Activated naive CD4-positive, alpha-beta T cell treated with anti-CD3 and anti-CD28 coated beads, Interleukin-2, amount 10 ng/mL, durations not matched to agents 7 days and 5 days (primary cell): ENCODE measurements around the gene GPR160.
A peak's percentile ranks its signal among the peaks of the same experiment; 100 is the strongest.

Experiments used
- CTCF ChIA-PET: fragments of 350-600 bp; sonication (Branson Sonifier 250); formaldehyde crosslinking; loops from one replicate; lab custom pipeline; 2021; ENCODE audit warnings: antibody characterized with exemption; lab: Charles Lee
- DNase-seq: peaks from one replicate; pipeline ENCODE4 v3.0.0-alpha.2; 2020
- H3K27ac Mint-ChIP-seq: one replicate; pipeline ENCODE4 v1.8.0; 2021; ENCODE audit warnings: mild to moderate bottlenecking, moderate library complexity, mixed read lengths
- H3K27me3 Mint-ChIP-seq: one replicate; pipeline ENCODE4 v1.8.0; 2021; ENCODE audit warnings: mild to moderate bottlenecking, mixed read lengths
- H3K36me3 Mint-ChIP-seq: one replicate; pipeline ENCODE4 v1.8.0; 2021; ENCODE audit warnings: mixed read lengths
- H3K4me1 Mint-ChIP-seq: one replicate; pipeline ENCODE4 v1.8.0; 2021; ENCODE audit warnings: mixed read lengths
- H3K4me3 Mint-ChIP-seq: one replicate; pipeline ENCODE4 v1.8.0; 2021; ENCODE audit warnings: mild to moderate bottlenecking, moderate library complexity, mixed read lengths
- H3K9me3 Mint-ChIP-seq: one replicate; pipeline ENCODE4 v1.8.0; 2021; ENCODE audit warnings: mixed read lengths

Gene GPR160, protein sequence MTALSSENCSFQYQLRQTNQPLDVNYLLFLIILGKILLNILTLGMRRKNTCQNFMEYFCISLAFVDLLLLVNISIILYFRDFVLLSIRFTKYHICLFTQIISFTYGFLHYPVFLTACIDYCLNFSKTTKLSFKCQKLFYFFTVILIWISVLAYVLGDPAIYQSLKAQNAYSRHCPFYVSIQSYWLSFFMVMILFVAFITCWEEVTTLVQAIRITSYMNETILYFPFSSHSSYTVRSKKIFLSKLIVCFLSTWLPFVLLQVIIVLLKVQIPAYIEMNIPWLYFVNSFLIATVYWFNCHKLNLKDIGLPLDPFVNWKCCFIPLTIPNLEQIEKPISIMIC

DNA sequence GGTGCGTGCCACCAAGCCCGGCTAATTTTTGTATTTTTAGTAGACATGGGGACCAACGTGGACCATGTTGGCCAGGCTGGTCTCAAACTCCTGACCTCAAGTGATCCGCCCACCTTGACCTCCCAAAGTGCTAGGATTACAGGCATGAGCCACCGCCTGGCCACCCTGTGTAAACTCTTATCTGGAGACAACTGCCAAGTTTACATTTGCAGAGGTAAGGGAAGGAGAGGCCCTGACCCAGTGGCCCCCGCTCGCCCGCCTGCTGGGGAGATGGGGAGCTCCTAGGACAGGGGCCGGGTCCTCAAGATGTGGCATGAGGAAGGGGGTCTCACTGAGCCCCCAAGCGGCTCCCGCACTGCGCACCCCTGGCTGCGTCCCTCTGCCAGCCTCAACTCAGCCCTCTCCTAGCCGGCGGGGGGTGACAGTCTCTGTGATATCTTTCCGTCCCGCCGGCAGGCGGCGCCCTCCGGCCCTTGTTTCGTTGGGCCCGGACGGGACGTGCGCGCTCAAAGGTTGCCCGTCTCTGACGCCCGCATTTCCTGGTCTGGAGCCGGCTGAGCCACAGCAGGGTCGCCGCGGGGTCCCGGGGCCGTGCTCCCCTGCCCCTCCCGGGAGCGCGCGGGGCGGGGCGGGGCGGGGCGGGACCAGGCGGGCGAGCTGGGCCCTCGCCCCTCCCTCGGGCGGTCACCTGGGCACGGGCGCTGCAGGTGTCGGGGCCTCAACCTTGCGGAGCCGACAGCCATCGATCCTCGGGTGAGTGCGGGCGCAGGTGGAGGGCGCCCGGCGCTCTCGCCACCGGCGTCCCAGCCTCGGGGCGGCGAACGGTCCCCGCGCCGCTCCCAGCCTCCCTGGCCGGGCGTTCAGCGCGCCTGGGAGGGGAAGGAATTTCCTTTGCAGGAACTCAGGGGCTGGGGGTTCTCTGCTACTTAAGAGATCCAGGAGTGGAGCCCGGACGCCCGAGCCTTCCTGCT lies at the start of gene GPR160:
GPR160 (plus strand) TSS at position 533 of the 971 bp plus-strand sequence. CDS start 45,978 bp downstream, outside the sequence.
- H3K36me3 Mint-ChIP-seq: peaks cover 17% of the 10 kb centered on the region
- H3K4me3 Mint-ChIP-seq: peak within 1 kb of the TSS; percentile 86
- H3K27me3 Mint-ChIP-seq: peaks cover 4% of the 10 kb centered on the region
- peak within 1 kb of the TSS; percentile 62 for H3K27ac Mint-ChIP-seq
- peak; percentile 88 for DNase-seq
- peaks cover 49% of the 10 kb centered on the region for H3K4me1 Mint-ChIP-seq
- H3K9me3 Mint-ChIP-seq: peaks cover 9% of the 10 kb centered on the region
- CTCF ChIA-PET: interaction anchor here (0.6 to 1.3 kb wide), 6 partner anchors 8 to 376 kb away, joined by 3 to 9 read pairs (median 4); partner anchors contain the start of gene SEC62

DNA sequence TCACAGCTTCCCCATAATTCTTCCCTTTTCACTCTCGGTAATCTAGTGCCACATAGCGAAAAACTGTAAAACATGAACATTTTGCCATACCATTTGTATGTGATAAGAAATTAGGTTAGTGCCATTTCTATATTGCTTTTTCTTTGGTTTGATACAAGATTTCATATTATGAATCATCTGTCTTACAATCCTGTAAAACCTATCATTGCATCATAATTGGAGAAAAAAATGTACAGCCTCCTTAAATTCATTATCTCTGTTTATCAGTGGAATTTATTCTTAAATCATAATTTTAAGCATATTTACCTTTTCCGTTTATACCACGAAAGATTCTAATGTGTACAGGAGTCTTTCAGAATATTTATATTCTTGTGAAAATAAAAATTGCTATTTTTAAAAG lies 47.4 kb upstream of the GPR160 start:
- H3K36me3 Mint-ChIP-seq: peaks cover 30% of the 10 kb centered on the region
- H3K4me1 Mint-ChIP-seq: no peaks in the 10 kb centered on the region
- no peaks in the 10 kb centered on the region for H3K27me3 Mint-ChIP-seq
- CTCF ChIA-PET: no interaction called here
- H3K27ac Mint-ChIP-seq: no peak overlapping the region
- no peaks in the 10 kb centered on the region for H3K9me3 Mint-ChIP-seq
- no peak overlapping the region for H3K4me3 Mint-ChIP-seq
- no peak for DNase-seq

DNA sequence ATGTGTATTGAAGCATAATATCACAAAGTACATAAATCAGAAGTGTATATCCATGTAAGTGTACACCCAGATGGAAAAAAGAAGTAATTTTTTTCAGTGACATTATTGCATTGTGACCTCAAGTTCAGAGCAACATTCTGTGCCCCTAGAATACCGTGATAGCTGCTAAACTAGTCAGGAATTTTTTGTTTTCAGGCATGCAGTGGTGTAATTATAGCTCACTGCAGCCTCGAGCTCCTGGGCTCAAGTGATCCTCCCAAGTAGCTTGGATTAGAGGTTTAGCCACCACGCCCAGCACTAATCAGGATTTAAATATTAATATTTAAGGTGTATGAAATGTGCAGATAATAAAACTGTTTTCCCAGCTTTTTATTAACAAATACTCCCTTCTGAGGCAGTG lies 45.6 kb upstream of the GPR160 start:
- Mint-ChIP-seq H3K4me1 (no peaks in the 10 kb centered on the region), H3K36me3 (peaks cover 32% of the 10 kb centered on the region), H3K27ac (no peak overlapping the region), H3K4me3 (no peak overlapping the region), H3K9me3 (no peaks in the 10 kb centered on the region), H3K27me3 (no peaks in the 10 kb centered on the region)
- CTCF ChIA-PET: interaction anchor here (0.5 kb wide), 1 partner anchor 508 kb away, joined by 4 read pairs; no protein-coding TSS in a partner anchor
- no peak for DNase-seq

DNA sequence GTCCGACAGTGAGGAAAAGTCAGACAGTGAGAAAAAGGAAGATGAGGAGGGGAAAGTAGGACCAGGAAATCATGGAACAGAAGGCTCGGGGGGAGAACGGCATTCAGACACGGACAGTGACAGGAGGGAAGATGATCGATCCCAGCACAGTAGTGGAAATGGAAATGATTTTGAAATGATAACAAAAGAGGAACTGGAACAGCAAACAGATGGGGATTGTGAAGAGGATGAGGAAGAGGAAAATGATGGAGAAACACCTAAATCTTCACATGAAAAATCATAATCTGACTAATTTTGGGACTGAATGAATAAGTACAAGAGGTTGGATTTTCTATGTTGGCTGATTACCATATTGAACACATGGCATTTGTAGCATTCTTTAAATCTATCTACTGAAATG lies 45.0 kb upstream of the GPR160 start:
- H3K27ac Mint-ChIP-seq: no peak overlapping the region
- CTCF ChIA-PET: interaction anchor here (0.5 kb wide), 1 partner anchor 507 kb away, joined by 4 read pairs; no protein-coding TSS in a partner anchor

DNA sequence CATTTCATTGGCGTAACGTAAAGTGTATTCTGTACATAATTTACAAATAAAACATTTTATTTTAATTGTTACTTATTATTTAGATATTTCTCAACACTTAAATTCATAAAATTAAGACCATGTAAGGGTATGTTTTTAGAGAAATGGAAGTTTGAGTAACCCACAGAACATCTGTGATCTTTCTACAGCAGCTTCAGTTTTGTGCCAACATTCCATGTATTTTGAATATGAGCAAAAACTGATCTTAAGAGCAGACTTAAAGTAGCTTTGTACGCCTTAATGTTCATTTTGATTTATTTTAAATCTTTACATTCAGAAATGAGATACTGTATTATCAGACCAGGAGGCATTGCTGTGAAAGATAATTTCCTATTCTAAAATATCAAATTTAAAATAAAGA lies 44.0 kb upstream of the GPR160 start:
- peaks cover 4% of the 10 kb centered on the region for H3K4me1 Mint-ChIP-seq
- CTCF ChIA-PET: no interaction called here
- no peaks in the 10 kb centered on the region for H3K27me3 Mint-ChIP-seq
- H3K9me3 Mint-ChIP-seq: no peaks in the 10 kb centered on the region
- H3K27ac Mint-ChIP-seq: no peak overlapping the region
- no peak overlapping the region for H3K4me3 Mint-ChIP-seq
- peaks cover 31% of the 10 kb centered on the region for H3K36me3 Mint-ChIP-seq
- DNase-seq: no peak

More for the DNA sequence above, 45.0 kb upstream of the GPR160 start:
- H3K4me3 Mint-ChIP-seq: no peak overlapping the region
- no peaks in the 10 kb centered on the region for H3K9me3 Mint-ChIP-seq
- no peaks in the 10 kb centered on the region for H3K27me3 Mint-ChIP-seq
- DNase-seq: no peak
- no peaks in the 10 kb centered on the region for H3K4me1 Mint-ChIP-seq
- peaks cover 32% of the 10 kb centered on the region for H3K36me3 Mint-ChIP-seq

DNA sequence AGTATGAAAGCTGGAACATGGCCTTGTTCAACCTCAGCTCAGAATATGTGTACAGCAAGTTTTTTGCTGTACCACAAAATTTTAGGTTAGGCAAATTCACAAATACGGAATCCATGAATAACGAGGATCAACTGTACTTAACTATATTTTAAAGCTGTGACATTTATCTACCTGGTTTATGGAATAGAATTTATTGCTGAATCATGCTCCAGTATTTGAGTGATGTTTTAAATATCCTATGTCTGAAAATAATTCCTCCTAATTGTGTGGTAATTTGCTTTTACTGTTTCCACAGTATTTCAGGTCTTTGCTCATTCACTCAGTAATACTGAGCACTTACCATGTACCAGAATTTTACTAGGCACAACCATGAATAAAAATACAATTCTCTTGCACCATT lies 41.7 kb upstream of the GPR160 start:
- H3K4me1 Mint-ChIP-seq: peaks cover 11% of the 10 kb centered on the region
- CTCF ChIA-PET: interaction anchor here (1.1 kb wide), 1 partner anchor 8 kb away, joined by 3 read pairs; no protein-coding TSS in a partner anchor
- no peak overlapping the region for H3K27ac Mint-ChIP-seq
- no peak overlapping the region for H3K4me3 Mint-ChIP-seq
- no peak for DNase-seq
- no peaks in the 10 kb centered on the region for H3K27me3 Mint-ChIP-seq
- H3K9me3 Mint-ChIP-seq: no peaks in the 10 kb centered on the region
- H3K36me3 Mint-ChIP-seq: peaks cover 37% of the 10 kb centered on the region

DNA sequence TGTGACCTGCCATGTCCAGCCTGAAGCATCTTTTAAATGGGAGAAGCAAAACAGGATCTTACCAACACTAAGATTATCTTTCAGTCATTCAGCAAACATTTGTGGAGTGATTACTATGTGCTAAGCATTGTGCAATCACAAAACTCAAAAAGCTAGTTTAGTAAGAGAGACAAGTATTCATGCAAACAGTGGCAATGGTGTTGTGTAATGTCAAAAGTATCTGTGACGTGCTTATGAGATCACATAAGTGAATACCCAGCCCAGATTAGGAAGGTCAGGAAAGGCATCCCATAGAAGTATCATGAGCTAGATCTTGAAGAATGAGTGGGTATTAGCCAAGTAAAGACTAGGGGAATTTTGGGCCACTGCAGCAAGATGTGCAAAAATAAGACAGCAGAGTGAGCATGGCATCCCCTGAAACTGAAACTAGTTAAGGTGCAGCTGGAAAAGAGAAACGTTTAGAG lies 39.1 kb upstream of the GPR160 start:
- H3K27me3 Mint-ChIP-seq: no peaks in the 10 kb centered on the region
- H3K4me3 Mint-ChIP-seq: no peak overlapping the region
- peaks cover 30% of the 10 kb centered on the region for H3K4me1 Mint-ChIP-seq
- no peak overlapping the region for H3K27ac Mint-ChIP-seq
- no peaks in the 10 kb centered on the region for H3K9me3 Mint-ChIP-seq
- DNase-seq: no peak
- CTCF ChIA-PET: interaction anchor here (1.2 kb wide), 1 partner anchor 31 kb away, joined by 4 read pairs; the partner anchor contains the start of gene SEC62
- H3K36me3 Mint-ChIP-seq: peaks cover 28% of the 10 kb centered on the region

DNA sequence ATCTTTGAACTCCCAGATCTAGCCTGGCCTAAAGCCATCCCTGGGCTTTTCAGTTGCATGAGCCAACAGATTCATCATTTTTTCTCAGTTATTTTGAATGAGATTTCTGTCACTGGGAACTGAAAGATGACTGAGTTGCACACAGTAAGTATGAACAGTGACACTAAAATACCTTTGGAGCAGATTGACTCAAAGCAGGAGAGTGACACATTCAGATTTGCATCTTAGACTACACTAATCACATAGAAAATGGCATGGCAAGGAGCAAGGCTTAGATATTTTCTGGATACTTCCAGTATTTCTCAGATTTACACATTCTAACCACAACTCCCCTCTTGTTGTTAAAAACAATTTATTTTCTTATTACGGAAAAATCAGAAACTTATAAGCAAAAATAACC lies 38.4 kb upstream of the GPR160 start:
- Mint-ChIP-seq H3K4me3 (no peak overlapping the region), H3K36me3 (peaks cover 28% of the 10 kb centered on the region), H3K27ac (no peak overlapping the region), H3K4me1 (peaks cover 37% of the 10 kb centered on the region), H3K27me3 (no peaks in the 10 kb centered on the region), H3K9me3 (no peaks in the 10 kb centered on the region)
- CTCF ChIA-PET: interaction anchor here (1.2 kb wide), 1 partner anchor 32 kb away, joined by 4 read pairs; the partner anchor contains the start of gene SEC62
- DNase-seq: no peak

DNA sequence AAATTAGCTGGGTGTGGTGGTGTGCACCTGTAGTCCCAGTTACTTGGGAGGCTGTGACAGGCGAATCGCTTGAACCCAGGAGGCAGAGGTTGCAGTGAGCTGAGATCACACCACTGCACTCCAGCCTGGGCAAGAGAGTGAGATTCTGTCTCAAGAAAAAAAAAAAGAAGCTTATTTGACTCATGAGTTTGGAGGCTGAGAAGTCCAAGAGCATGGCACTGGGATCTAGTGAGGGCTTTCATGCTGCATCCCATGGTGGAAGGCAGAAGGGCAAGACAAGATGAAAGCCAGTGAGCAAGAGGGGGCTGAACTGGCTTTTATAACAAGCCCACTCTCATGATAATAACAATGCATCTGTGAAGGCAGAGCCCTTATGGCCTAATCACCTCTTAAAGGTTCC lies 37.7 kb upstream of the GPR160 start:
- Mint-ChIP-seq H3K27ac (no peak overlapping the region), H3K9me3 (no peaks in the 10 kb centered on the region), H3K4me3 (no peak overlapping the region), H3K36me3 (peaks cover 24% of the 10 kb centered on the region), H3K4me1 (peaks cover 37% of the 10 kb centered on the region), H3K27me3 (no peaks in the 10 kb centered on the region)
- no peak for DNase-seq
- CTCF ChIA-PET: no interaction called here

DNA sequence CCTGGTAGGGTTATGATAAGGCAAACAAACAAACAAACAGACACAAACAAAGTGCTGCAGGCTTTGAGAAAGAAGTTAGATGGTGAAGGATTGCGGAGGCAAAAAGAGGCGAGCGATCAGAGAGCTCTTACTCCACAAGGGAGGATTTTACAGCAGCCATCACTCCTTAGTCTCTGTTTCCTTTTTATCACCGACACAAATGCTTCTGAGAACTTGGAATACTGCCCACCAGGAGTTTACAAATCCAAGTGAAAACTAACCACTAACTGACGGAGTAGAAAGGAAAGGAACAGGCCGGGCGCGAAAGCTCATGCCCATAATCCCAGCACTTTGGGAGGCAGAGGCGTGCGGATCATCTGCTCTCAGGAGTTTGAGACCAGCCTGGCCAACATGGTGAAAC lies 35.6 kb upstream of the GPR160 start:
- DNase-seq: no peak
- H3K27me3 Mint-ChIP-seq: no peaks in the 10 kb centered on the region
- H3K4me3 Mint-ChIP-seq: no peak overlapping the region
- H3K27ac Mint-ChIP-seq: no peak overlapping the region
- CTCF ChIA-PET: no interaction called here
- H3K4me1 Mint-ChIP-seq: peaks cover 50% of the 10 kb centered on the region
- no peaks in the 10 kb centered on the region for H3K9me3 Mint-ChIP-seq
- H3K36me3 Mint-ChIP-seq: peaks cover 21% of the 10 kb centered on the region

DNA sequence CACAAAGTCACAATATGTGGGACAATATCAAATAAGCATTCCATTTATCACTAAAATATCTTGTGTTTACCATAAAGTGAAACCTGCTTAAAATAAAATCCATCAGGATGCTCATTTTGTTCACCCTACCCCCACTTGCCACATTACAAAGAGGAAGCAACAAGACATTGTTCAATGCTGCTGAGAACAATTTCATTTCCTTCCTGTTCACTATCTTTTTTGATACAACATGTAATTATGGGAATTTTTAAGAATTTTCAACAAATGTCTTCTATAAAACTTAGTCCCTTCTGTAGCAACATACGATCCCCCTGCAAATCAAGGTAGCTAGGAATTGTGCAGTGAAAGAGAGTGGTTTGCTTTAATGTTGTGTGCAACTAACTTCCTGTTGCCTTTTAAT lies 34.9 kb upstream of the GPR160 start:
- Mint-ChIP-seq H3K27me3 (no peaks in the 10 kb centered on the region), H3K4me3 (no peak overlapping the region), H3K4me1 (peaks cover 53% of the 10 kb centered on the region), H3K9me3 (no peaks in the 10 kb centered on the region), H3K36me3 (peaks cover 21% of the 10 kb centered on the region), H3K27ac (peak overlapping the region; percentile 12)
- DNase-seq: no peak
- CTCF ChIA-PET: interaction anchor here (0.8 kb wide), 1 partner anchor 9 kb away, joined by 3 read pairs; no protein-coding TSS in a partner anchor

DNA sequence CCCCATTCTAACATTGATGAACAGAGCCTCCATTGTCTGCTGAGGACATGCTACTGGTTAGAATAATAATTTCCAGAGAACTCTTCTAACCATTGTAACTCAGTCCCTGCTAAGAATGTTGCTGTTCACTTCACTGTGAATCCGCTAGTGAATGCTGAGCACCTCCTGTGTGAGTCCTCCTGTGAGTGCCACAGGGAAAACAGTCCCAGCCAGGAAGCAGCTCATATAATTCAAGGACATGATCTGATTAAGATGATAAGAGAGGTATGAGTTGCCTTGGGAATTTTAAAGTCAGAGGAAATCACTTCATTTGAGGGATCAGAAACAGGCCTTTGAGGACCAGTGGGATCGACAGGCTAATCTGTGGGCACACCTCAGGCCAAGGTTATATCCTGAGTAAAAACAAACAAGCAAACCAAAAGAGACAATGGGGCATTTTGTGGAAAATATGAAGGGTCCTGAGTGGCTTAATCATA lies 33.9 kb upstream of the GPR160 start:
- H3K4me3 Mint-ChIP-seq: no peak overlapping the region
- peaks cover 16% of the 10 kb centered on the region for H3K36me3 Mint-ChIP-seq
- no peak overlapping the region for H3K27ac Mint-ChIP-seq
- no peak for DNase-seq
- no peaks in the 10 kb centered on the region for H3K9me3 Mint-ChIP-seq
- H3K4me1 Mint-ChIP-seq: peaks cover 52% of the 10 kb centered on the region
- CTCF ChIA-PET: no interaction called here
- H3K27me3 Mint-ChIP-seq: no peaks in the 10 kb centered on the region

DNA sequence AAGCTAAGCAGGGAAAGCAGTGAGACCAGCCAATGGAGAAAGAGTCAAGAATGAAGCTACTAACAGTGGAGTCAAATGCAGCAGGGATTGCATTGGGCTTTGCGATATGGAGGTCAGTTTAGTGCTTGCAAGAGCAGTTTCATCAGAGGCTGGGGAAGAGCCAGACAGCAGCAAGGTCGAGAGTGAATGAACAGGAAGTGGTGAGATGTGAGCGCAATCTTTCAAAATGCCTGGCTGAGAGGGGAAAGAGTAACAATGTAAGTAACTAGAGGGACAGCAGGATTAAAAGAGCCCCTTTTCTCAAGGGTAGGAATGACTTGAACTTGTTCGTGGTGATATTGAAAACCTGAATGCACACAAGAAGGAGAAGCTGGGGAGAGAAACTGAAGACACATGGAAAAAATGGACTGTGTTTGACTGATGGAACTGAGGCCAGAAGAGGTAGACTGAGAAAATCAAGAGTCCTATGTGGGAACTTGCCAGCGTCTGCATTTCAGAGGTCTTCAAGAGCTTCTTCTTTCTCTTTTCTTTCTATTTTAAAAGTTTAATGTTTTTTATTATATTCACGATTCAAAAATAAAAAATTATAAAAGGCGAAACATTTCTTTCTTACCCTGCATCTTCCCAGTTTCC lies 30.6 kb upstream of the GPR160 start:
- H3K27me3 Mint-ChIP-seq: no peaks in the 10 kb centered on the region
- H3K9me3 Mint-ChIP-seq: no peaks in the 10 kb centered on the region
- peaks cover 5% of the 10 kb centered on the region for H3K36me3 Mint-ChIP-seq
- peak overlapping the region; percentile 52 for H3K27ac Mint-ChIP-seq
- peaks cover 44% of the 10 kb centered on the region for H3K4me1 Mint-ChIP-seq
- CTCF ChIA-PET: interaction anchor here (0.7 to 3.3 kb wide), 3 partner anchors 13 to 157 kb away, joined by 4 to 16 read pairs (median 4); no protein-coding TSS in a partner anchor
- peak overlapping the region; percentile 0 for H3K4me3 Mint-ChIP-seq
- peak; percentile 60 for DNase-seq
